HuH-7.5 (cell line): Measurements from ENCODE around the gene CYB5RL.
A peak's percentile ranks its signal among the peaks of the same experiment; 100 is the strongest.

Source experiments
- DNase-seq: peaks from one replicate; pipeline ENCODE4 v3.0.0; 2011; ENCODE audit warnings: low spot score

Gene CYB5RL

GRCh38 chr1:54159733-54160316 is 40.0 kb downstream of the CYB5RL start:
- DNase-seq: no peak

GRCh38 chr1:54158071-54158470 is 41.8 kb downstream of the CYB5RL start:
- no peak for DNase-seq

- no peak for DNase-seq
Measured at GRCh38 chr1:54157401-54157800, 42.4 kb downstream of the CYB5RL start.

- DNase-seq: no peak
Measured at GRCh38 chr1:54156986-54157385, 42.8 kb downstream of the CYB5RL start.

- DNase-seq: no peak
Measured at GRCh38 chr1:54156201-54156600, 43.6 kb downstream of the CYB5RL start.

GRCh38 chr1:54153535-54154439 is 46.0 kb downstream of the CYB5RL start:
- DNase-seq: peak; percentile 84

GRCh38 chr1:54152696-54153095 is 47.1 kb downstream of the CYB5RL start, which contains the start of gene CDCP2:
TSS of gene CDCP2 (minus strand) at chr1:54153000. CDS start at chr1:54152922, 78 bp downstream.
- DNase-seq: no peak

- no peak for DNase-seq
Measured at GRCh38 chr1:54151013-54151412, 48.8 kb downstream of the CYB5RL start.
